HUES64 (cell line): ENCODE results near the gene VCAN.

Source experiments
- H3K27ac ChIP-seq: 2 replicates; pipeline ENCODE4 v1.7.0; 2013; ENCODE audit warnings: low read depth, low read length, inconsistent platforms
- H3K27me3 ChIP-seq: 2 replicates; pipeline ENCODE4 v1.6.1; 2013; ENCODE audit warnings: mild to moderate bottlenecking, low read length; ENCODE audit not compliant: insufficient read depth
- H3K36me3 ChIP-seq: 2 replicates; pipeline ENCODE4 v1.6.1; 2013; ENCODE audit warnings: mild to moderate bottlenecking, low read length; ENCODE audit not compliant: insufficient read depth
- H3K4me1 ChIP-seq: 2 replicates; pipeline ENCODE4 v1.6.1; 2013; ENCODE audit warnings: mild to moderate bottlenecking, low read length, moderate library complexity; ENCODE audit not compliant: insufficient read depth
- H3K4me3 ChIP-seq: 2 replicates; pipeline ENCODE4 v1.5.1; 2013; ENCODE audit warnings: mild to moderate bottlenecking, low read length, moderate library complexity
- H3K9ac ChIP-seq: 2 replicates; pipeline ENCODE4 v1.6.1; 2013; ENCODE audit warnings: mild to moderate bottlenecking, low read depth, low read length
- H3K9me3 ChIP-seq: 2 replicates; pipeline ENCODE4 v1.6.1; 2013; ENCODE audit warnings: low read depth, low read length; ENCODE audit not compliant: insufficient read depth
- WGBS: fragments of 150-250, 120-280 bp; methylation state at CpG from one replicate; pipeline ENCODE4 v1.1.7; 2013; ENCODE audit warnings: missing lambda C conversion rate; 5-methylcytosine and 5-hydroxymethylcytosine counted together

VCAN gene

DNA sequence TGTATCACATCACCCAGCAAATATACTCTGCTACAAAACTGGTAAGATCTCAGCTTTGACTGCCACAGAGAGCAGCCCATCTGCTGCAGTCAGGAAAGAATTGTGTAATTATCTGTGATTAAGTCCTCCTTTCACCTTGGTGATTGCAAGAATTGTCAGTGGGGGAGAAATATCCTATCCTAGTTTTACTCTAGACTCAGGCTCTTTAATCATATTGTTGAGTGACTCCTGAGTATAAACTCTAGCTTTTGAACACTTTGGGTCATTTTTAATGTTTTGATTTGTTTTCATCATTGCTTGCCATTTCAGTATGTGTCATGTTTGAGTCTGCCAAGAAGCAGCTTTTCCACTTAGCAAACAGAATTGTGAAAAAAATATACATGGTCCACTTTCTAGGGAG, 32.1 kb downstream of the VCAN start:
- Histone ChIP-seq H3K9me3 (peaks cover 22% of the 10 kb centered on the region; the same call in 1 of the 2 replicates), H3K4me3 (no peak overlapping the region), H3K36me3 (peaks cover 95% of the 10 kb centered on the region), H3K27me3 (no peaks in the 10 kb centered on the region), H3K9ac (no peak overlapping the region), H3K27ac (no peak overlapping the region), H3K4me1 (no peaks in the 10 kb centered on the region)

DNA sequence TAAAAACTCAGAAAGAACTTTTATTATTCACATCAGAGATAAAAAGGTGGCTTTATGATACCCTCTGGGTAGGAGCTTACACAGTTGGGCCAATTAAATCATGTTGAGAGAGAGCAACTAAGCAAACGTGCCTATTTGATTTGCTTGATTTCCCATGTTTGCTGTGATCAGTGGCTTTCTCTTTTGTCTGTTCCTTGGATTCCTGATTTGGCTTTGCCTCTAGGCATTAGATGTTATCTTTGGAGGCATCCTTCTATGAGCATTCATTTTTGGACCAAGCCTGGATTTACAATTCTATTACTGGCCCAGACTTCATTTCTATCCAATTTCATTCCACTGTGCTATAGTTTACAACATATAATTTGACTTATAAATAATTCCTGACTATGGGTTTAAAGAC, 35.9 kb downstream of the VCAN start:
- Histone ChIP-seq H3K27ac (no peak overlapping the region), H3K4me3 (no peak overlapping the region), H3K4me1 (0 out of 2 replicates have a peak, but pooled peaks cover 4% of the 10 kb centered on the region), H3K36me3 (peaks cover 74% of the 10 kb centered on the region), H3K9me3 (peaks cover 19% of the 10 kb centered on the region; the same call in 1 of the 2 replicates), H3K27me3 (no peaks in the 10 kb centered on the region), H3K9ac (no peak overlapping the region)
- 91% methylated on average over 1 of the region's 1 CpG for WGBS

DNA sequence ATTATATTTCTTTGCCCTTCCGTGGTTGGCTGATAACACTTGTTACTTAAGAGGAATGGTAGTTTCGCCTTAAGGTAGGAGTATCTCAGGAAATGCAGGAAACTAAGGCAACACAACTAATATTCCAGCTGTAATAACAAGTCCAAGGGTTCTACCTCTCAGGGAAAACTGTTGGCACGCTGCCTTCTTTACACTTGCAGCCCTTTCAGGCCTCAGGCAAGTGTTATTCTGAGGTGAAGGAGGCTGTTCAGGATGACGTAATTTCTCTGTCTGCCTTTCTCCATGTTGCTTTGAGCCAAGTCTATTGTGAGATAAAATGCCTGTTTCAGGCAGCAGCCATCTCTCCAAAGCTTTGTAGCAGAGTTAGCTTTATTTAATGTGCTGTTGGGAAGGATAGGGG, 38.0 kb downstream of the VCAN start:
- 0 out of 2 replicates have a peak, but pooled peaks cover 4% of the 10 kb centered on the region for H3K4me1 ChIP-seq
- WGBS, result 81% methylated on average over 3 of the region's 4 CpGs
- H3K9me3 ChIP-seq, result peaks cover 13% of the 10 kb centered on the region; the same call in 1 of the 2 replicates
- no peaks in the 10 kb centered on the region for H3K27me3 ChIP-seq
- no peak overlapping the region for H3K4me3 ChIP-seq
- no peak overlapping the region for H3K9ac ChIP-seq
- peaks cover 74% of the 10 kb centered on the region for H3K36me3 ChIP-seq
- no peak overlapping the region for H3K27ac ChIP-seq

DNA sequence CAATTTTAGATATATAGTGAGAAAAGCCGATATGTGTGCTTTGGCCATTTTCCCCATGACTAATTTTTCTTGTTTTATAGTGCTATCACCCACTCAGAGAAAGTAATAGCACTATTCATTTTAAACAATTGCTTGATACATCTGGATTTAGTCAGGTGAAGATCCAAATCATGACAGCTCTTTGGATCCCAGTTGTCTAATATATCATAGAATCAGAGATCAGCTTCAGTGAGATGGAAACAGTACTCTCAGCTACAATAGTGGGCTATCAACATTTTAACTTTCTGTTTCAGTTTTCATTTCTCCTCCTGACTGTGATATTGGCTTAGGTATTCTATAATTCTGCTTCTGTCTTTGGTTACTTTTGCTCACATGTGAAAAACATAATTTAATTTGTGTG, 38.7 kb downstream of the VCAN start:
- no peak overlapping the region for H3K4me3 ChIP-seq
- peaks cover 74% of the 10 kb centered on the region for H3K36me3 ChIP-seq
- H3K9me3 ChIP-seq, result peaks cover 8% of the 10 kb centered on the region; the same call in 1 of the 2 replicates
- H3K27me3 ChIP-seq, result no peaks in the 10 kb centered on the region
- no peak overlapping the region for H3K27ac ChIP-seq
- H3K9ac ChIP-seq, result no peak overlapping the region
- WGBS, result 83% methylated on average over 1 of the region's 1 CpG
- 0 out of 2 replicates have a peak, but pooled peaks cover 4% of the 10 kb centered on the region for H3K4me1 ChIP-seq

DNA sequence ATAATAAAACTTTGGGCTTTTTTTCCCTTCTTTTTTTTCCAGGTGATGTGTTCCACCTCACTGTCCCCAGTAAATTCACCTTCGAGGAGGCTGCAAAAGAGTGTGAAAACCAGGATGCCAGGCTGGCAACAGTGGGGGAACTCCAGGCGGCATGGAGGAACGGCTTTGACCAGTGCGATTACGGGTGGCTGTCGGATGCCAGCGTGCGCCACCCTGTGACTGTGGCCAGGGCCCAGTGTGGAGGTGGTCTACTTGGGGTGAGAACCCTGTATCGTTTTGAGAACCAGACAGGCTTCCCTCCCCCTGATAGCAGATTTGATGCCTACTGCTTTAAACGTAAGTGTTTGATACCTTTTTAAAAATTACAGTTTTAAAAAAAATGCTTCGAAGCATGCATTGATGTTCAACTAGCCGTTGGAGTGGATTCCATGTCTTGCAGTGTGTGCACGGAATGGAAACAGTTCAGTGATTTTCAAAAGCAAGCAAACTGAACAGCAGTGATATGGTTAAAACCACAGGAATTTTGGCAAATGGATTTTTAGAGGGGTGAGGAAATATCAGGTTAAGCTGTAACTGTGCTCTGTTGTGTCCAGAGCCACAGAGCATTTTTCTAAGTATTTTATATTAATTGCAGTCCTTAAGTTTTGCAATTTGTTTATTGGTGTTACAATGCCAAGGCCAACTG, 40.7 kb downstream of the VCAN start:
- H3K4me3 ChIP-seq, result no peak overlapping the region
- H3K27ac ChIP-seq, result no peak overlapping the region
- H3K9ac ChIP-seq, result no peak overlapping the region
- 0 out of 2 replicates have a peak, but pooled peaks cover 4% of the 10 kb centered on the region for H3K4me1 ChIP-seq
- no peaks in the 10 kb centered on the region for H3K9me3 ChIP-seq
- WGBS, result 96% methylated on average over 13 of the region's 13 CpGs
- H3K27me3 ChIP-seq, result no peaks in the 10 kb centered on the region
- peaks cover 72% of the 10 kb centered on the region for H3K36me3 ChIP-seq

DNA sequence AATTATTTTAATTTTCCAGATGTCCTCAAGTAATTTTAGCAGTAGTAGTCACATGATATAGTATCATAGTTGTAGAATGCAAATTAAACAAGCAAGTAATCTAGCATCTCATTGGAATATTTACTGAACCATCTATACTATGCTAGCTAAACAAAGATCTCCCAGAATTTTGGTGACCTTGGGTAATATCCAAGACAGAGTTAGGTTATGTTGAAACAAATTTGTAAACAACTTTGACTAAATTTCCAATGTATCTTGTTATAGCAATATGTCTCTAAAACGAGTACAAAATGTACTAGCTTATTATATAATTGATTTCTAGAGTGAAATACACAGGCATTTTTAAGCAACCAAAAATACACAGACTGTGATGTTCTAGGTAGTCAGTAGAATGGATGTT, 41.5 kb downstream of the VCAN start:
- H3K9ac ChIP-seq, result no peak overlapping the region
- H3K27ac ChIP-seq, result no peak overlapping the region
- H3K36me3 ChIP-seq, result peaks cover 71% of the 10 kb centered on the region
- H3K4me3 ChIP-seq, result no peak overlapping the region
- no peaks in the 10 kb centered on the region for H3K27me3 ChIP-seq
- WGBS, result no CpG with 5 or more reads among the region's 1 CpG
- no peaks in the 10 kb centered on the region for H3K9me3 ChIP-seq
- 0 out of 2 replicates have a peak, but pooled peaks cover 4% of the 10 kb centered on the region for H3K4me1 ChIP-seq

DNA sequence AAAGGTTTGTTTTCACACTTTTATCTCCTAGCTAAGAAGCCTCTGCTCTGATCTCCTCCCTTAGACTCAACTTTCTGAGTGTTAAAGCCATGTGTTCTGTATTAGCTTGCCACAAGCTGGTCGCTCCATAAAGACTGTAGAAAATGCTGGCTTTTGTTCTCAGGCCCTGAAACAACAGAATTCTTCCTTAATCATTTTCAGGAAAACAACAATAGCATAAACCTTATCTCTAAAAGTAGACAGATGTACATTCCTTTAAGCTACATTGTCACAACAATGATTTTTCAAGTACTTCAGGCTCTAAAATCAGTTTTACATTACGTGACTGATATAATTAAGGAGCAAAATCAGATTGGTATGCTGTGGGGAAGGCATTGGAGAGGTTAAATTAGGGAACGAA, 41.9 kb downstream of the VCAN start:
- Histone ChIP-seq H3K9ac (no peak overlapping the region), H3K9me3 (no peaks in the 10 kb centered on the region), H3K4me1 (0 out of 2 replicates have a peak, but pooled peaks cover 4% of the 10 kb centered on the region), H3K4me3 (no peak overlapping the region), H3K27ac (no peak overlapping the region), H3K36me3 (peaks cover 74% of the 10 kb centered on the region), H3K27me3 (no peaks in the 10 kb centered on the region)
- 95% methylated on average over 3 of the region's 3 CpGs for WGBS

DNA sequence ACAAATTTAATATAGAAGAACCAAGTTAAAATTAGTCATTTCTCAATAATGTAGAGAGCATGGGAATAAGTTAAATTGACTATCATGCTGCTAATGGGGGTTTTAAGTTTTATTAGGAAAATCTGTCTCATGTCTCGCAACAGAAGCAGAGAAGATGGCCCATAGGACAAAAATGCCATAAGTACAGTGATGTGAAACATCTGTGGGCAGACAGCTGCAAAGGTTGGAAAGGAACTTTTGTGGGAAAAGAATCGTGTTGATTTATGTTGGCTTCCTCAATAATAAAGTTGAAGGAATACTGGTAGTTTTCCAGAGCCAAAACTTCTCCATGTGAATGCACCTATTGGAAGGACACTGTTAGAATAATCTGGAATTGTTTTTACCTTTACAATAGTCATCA, 44.8 kb downstream of the VCAN start:
- no peaks in the 10 kb centered on the region for H3K9me3 ChIP-seq
- no peaks in the 10 kb centered on the region for H3K4me1 ChIP-seq
- H3K9ac ChIP-seq, result no peak overlapping the region
- H3K27ac ChIP-seq, result no peak overlapping the region
- peaks cover 96% of the 10 kb centered on the region for H3K36me3 ChIP-seq
- no peak overlapping the region for H3K4me3 ChIP-seq
- H3K27me3 ChIP-seq, result no peaks in the 10 kb centered on the region
- WGBS, result 92% methylated on average over 2 of the region's 2 CpGs

DNA sequence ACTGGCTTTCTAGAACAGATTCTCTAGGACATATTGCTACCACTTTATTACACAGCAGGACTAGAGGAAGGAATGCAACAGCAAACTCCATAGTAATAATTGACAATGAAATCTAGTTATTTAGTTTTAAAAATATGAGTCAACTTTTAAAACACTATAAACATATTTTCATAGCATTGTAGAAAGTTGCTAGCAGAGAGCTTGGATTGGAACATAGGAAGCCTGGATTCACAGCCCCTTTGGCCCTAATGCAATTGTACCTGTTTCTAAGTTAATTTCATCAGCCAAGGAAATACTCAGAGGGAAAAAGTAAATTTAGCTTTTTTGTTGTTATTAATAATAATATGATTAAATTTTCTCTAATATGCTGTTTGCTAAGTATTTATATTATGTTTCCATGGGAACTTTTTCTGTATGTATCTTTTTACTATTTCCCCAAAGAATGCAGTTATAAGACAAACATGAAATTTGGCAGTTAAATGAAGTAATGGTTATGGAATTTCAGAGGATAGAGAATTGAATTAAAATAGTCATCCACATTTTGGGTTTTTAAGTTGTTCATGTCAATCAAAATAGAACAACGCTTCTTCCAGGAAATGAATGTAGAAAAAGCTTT, 45.6 kb downstream of the VCAN start:
- 95% methylated on average over 1 of the region's 1 CpG for WGBS

DNA sequence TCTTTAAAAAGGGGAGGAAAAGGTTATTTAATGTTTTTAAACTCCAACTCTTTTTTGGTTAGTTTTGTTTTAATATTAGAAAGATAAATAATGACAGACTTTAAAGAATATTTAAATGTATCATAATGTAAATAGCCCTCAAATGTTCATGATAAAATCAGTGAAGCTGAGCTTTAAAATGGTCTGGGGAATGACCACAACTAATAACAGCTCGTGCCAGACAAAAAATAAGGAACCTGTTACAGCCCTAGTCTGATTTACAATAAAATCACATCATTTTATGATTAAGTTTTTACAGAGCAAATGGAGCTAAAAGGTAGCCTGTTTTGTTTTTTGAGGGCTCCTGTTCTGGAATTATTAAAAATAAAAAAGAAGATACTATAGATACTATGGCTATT, 46.1 kb downstream of the VCAN start:
- no peaks in the 10 kb centered on the region for H3K9me3 ChIP-seq
- no peak overlapping the region for H3K9ac ChIP-seq
- H3K36me3 ChIP-seq, result peaks cover 96% of the 10 kb centered on the region
- H3K4me3 ChIP-seq, result no peak overlapping the region
- no peaks in the 10 kb centered on the region for H3K27me3 ChIP-seq
- H3K27ac ChIP-seq, result no peak overlapping the region
- H3K4me1 ChIP-seq, result no peaks in the 10 kb centered on the region
- WGBS, result 100% methylated on average over 1 of the region's 1 CpG

More for the DNA sequence above, 45.6 kb downstream of the VCAN start:
- H3K27me3 ChIP-seq, result no peaks in the 10 kb centered on the region
- H3K4me3 ChIP-seq, result no peak overlapping the region
- H3K27ac ChIP-seq, result no peak overlapping the region
- no peak overlapping the region for H3K9ac ChIP-seq
- no peaks in the 10 kb centered on the region for H3K4me1 ChIP-seq
- peaks cover 96% of the 10 kb centered on the region for H3K36me3 ChIP-seq
- H3K9me3 ChIP-seq, result no peaks in the 10 kb centered on the region

DNA sequence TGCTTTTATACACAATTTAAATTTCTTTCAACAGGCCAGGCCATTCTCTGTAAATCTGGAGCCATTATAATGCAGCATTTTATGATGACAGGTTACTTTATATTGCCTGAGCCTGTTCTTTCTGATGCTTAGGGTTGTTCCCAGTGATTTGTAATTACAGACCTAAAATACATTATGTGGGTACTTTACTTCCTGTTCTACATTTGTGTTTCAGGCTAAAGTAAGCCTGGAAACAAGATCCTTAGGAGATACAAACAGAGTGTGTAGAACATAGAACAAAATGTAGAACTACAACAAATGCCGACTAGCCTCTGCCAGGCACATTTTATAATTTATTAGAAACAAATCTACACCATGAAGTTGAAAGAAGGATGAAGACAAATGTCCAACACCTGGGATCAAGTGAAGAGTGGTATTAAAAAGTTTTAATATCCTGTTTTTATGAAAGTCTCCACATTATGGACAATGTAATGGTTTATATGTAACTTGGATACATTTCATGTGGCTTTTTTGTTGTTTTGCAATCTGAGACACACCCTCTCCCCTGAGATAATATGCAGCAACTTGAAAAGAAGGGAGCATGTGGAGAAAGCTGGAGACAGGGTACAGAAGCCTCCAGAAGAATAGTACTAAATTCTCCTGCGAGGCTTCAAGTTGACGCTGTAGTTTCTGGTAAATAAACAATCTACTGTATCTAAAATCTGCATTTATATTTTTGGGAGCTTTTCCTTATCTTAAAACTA, 46.9 kb downstream of the VCAN start:
- Histone ChIP-seq H3K9ac (no peak overlapping the region), H3K27me3 (no peaks in the 10 kb centered on the region), H3K36me3 (peaks cover 96% of the 10 kb centered on the region), H3K9me3 (no peaks in the 10 kb centered on the region), H3K27ac (no peak overlapping the region), H3K4me1 (no peaks in the 10 kb centered on the region), H3K4me3 (no peak overlapping the region)
- WGBS, result 86% methylated on average over 1 of the region's 3 CpGs
